Neuronal stem cell (in vitro differentiated cells): ENCODE data around the gene DPP6.

Experiments used
- DNase-seq: peaks from one replicate; pipeline ENCODE4 v3.0.0-alpha.2; 2013; ENCODE audit warnings: low spot score
- H2AFZ ChIP-seq: one replicate; pipeline ENCODE4 v1.6.1; 2013; ENCODE audit warnings: mild to moderate bottlenecking, low read length, inconsistent platforms
- H2AK5ac ChIP-seq: 2 replicates; pipeline ENCODE4 v1.6.1; 2013; ENCODE audit warnings: low read depth, mild to moderate bottlenecking, inconsistent platforms, low read length, moderate library complexity, mixed read lengths
- H2BK120ac ChIP-seq: 2 replicates; pipeline ENCODE4 v1.6.1; 2013; ENCODE audit warnings: low read depth, mild to moderate bottlenecking, inconsistent platforms, low read length, moderate library complexity, mixed read lengths
- H2BK12ac ChIP-seq: one replicate; pipeline ENCODE4 v1.6.1; 2013; ENCODE audit warnings: low read length, inconsistent platforms
- H2BK15ac ChIP-seq: 2 replicates; pipeline ENCODE4 v1.6.1; 2013; ENCODE audit warnings: mild to moderate bottlenecking, low read length, inconsistent platforms, mixed read lengths
- H2BK5ac ChIP-seq: one replicate; pipeline ENCODE4 v1.6.1; 2013; ENCODE audit warnings: inconsistent platforms, mild to moderate bottlenecking, low read length, moderate library complexity
- H3K14ac ChIP-seq: one replicate; pipeline ENCODE4 v1.6.1; 2013; ENCODE audit warnings: low read length, inconsistent platforms
- H3K18ac ChIP-seq: 2 replicates; pipeline ENCODE4 v1.6.1; 2013; ENCODE audit warnings: low read length, inconsistent platforms
- H3K23ac ChIP-seq: 2 replicates; pipeline ENCODE4 v1.6.1; 2013; ENCODE audit warnings: low read depth, mild to moderate bottlenecking, mixed read lengths, low read length, inconsistent platforms; ENCODE audit not compliant: poor library complexity
- H3K27ac ChIP-seq: replicated peaks from 3 replicates; pipeline ENCODE4 v1.5.1; 2013; ENCODE audit warnings: low read length, inconsistent platforms
- H3K27me3 ChIP-seq, 3 experiments: 2 replicates each; pipeline ENCODE4 v1.6.1; 2013; ENCODE audit warnings: low read length in 3 of 3, mild to moderate bottlenecking in 2 of 3, inconsistent platforms in 1 of 3, low read depth in 1 of 3, mixed read lengths in 1 of 3, moderate library complexity in 1 of 3; ENCODE audit not compliant: control insufficient read depth in 3 of 3, insufficient read depth in 3 of 3
- H3K36me3 ChIP-seq, 2 donors: replicated peaks in 1 of 2; 2 replicates each; pipeline ENCODE4 v1.6.1; 2013; ENCODE audit warnings: low read length in 2 of 2; ENCODE audit not compliant: control insufficient read depth in 2 of 2, insufficient read depth in 2 of 2
- H3K4ac ChIP-seq: 2 replicates; pipeline ENCODE4 v1.6.1; 2013; ENCODE audit warnings: inconsistent platforms, mild to moderate bottlenecking, low read length, moderate library complexity
- H3K4me1 ChIP-seq, 2 donors: 1 replicate in 1 of 2; 2 replicates in 1 of 2; pipeline ENCODE4 v1.6.1; 2013; ENCODE audit warnings: low read length in 2 of 2, low read depth in 1 of 2; ENCODE audit not compliant: control insufficient read depth in 2 of 2, insufficient read depth in 1 of 2
- H3K4me2 ChIP-seq: one replicate; pipeline ENCODE4 v1.6.1; 2013; ENCODE audit warnings: mild to moderate bottlenecking, low read length, inconsistent platforms; ENCODE audit not compliant: insufficient read depth, poor library complexity, severe bottlenecking
- H3K4me3 ChIP-seq, 2 donors: 2 replicates each; pipeline ENCODE4 v1.5.1; 2013; ENCODE audit warnings: low read length in 2 of 2, mild to moderate bottlenecking in 2 of 2, inconsistent platforms in 1 of 2, moderate library complexity in 1 of 2
- H3K79me1 ChIP-seq: one replicate; pipeline ENCODE4 v1.6.1; 2013; ENCODE audit warnings: low read depth, mild to moderate bottlenecking, inconsistent platforms, low read length, moderate library complexity
- H3K9ac ChIP-seq: one replicate; pipeline ENCODE4 v1.6.1; 2013; ENCODE audit warnings: mild to moderate bottlenecking, low read depth, low read length, inconsistent platforms; ENCODE audit not compliant: poor library complexity
- H3K9me3 ChIP-seq, 2 donors: replicated peaks in 1 of 2; 2 replicates each; pipeline versions ENCODE3 to v1.6.1; 2013; ENCODE audit warnings: low read length in 2 of 2, mild to moderate bottlenecking in 2 of 2, inconsistent platforms in 1 of 2, low read depth in 1 of 2, mixed read lengths in 1 of 2, moderate library complexity in 1 of 2; ENCODE audit not compliant: control insufficient read depth in 2 of 2, insufficient read depth in 1 of 2
- H4K8ac ChIP-seq: one replicate; pipeline ENCODE4 v1.6.1; 2013; ENCODE audit warnings: low read depth, mild to moderate bottlenecking, inconsistent platforms, low read length, moderate library complexity
- H4K91ac ChIP-seq: one replicate; pipeline ENCODE4 v1.6.1; 2013; ENCODE audit warnings: low read length, low read depth, mild to moderate bottlenecking, inconsistent platforms; ENCODE audit not compliant: poor library complexity
- WGBS, 2 donors: extraction: QIAGEN DNeasy Blood & Tissue Kit; methylation state at CpG; one replicate each; pipeline ENCODE4 v1.1.7; 2013; ENCODE audit warnings: missing lambda C conversion rate in 2 of 2, mixed read lengths in 1 of 2; ENCODE audit not compliant: insufficient read length in 2 of 2, insufficient replicate concordance in 1 of 2; ENCODE audit errors: extremely low coverage in 2 of 2; 5-methylcytosine and 5-hydroxymethylcytosine counted together

The DPP6 gene

GRCh38 chr7:154304740-154305700 lies 252.8 kb downstream of the DPP6 start:
- Histone ChIP-seq H2AFZ (no peak overlapping the region), H4K91ac (no peak overlapping the region), H2BK5ac (no peak overlapping the region)

GRCh38 chr7:154306036-154306435 lies 253.8 kb downstream of the DPP6 start:
- no peak overlapping the region for H4K91ac ChIP-seq
- WGBS, 2 donors = no CpG with 5 or more reads among the region's 18 CpGs
- H2AFZ ChIP-seq = no peak overlapping the region
- no peak overlapping the region for H3K27ac ChIP-seq
- H3K4ac ChIP-seq = no peak overlapping the region
- H3K4me1 ChIP-seq = peaks cover 0 to 13% of the 10 kb centered on the region in 2 donors
- no peak overlapping the region for H2BK15ac ChIP-seq
- H3K27me3 ChIP-seq = peaks cover 0 to 47% (median 2%) of the 10 kb centered on the region in 3 experiments
- H4K8ac ChIP-seq = no peak overlapping the region
- DNase-seq = no peak
- no peak overlapping the region for H3K23ac ChIP-seq
- H3K9ac ChIP-seq = no peak overlapping the region
- no peaks in the 10 kb centered on the region for H3K9me3 ChIP-seq
- H2BK5ac ChIP-seq = no peak overlapping the region
- H3K14ac ChIP-seq = no peak overlapping the region
- H2BK120ac ChIP-seq = no peak overlapping the region
- no peak overlapping the region for H3K4me3 ChIP-seq
- no peaks in the 10 kb centered on the region for H3K36me3 ChIP-seq
- H2BK12ac ChIP-seq = no peak overlapping the region
- no peak overlapping the region for H3K4me2 ChIP-seq
- H3K79me1 ChIP-seq = no peaks in the 10 kb centered on the region
- H2AK5ac ChIP-seq = no peak overlapping the region
- H3K18ac ChIP-seq = peak overlapping the region; percentile 66

More at GRCh38 chr7:154304740-154305700, 252.8 kb downstream of the DPP6 start:
- no peaks in the 10 kb centered on the region for H3K79me1 ChIP-seq
- no CpG with 5 or more reads among the region's 57 CpGs for WGBS, 2 donors
- no peak overlapping the region for H3K23ac ChIP-seq
- peak overlapping the region; percentile 77 for H3K18ac ChIP-seq
- H2BK120ac ChIP-seq = no peak overlapping the region
- H3K4me2 ChIP-seq = peak overlapping the region; percentile 62
- no peaks in the 10 kb centered on the region for H3K9me3 ChIP-seq
- H2AK5ac ChIP-seq = no peak overlapping the region
- H3K4me3 ChIP-seq = peak overlapping the region in 1 of 2 donors; percentile 82
- peak overlapping the region; percentile 81 for H2BK15ac ChIP-seq
- no peaks in the 10 kb centered on the region for H3K36me3 ChIP-seq
- no peak overlapping the region for H3K4ac ChIP-seq
- peak; percentile 41 for DNase-seq
- H4K8ac ChIP-seq = no peak overlapping the region
- peak overlapping the region; percentile 47 for H3K9ac ChIP-seq
- H3K14ac ChIP-seq = no peak overlapping the region
- no peak overlapping the region for H2BK12ac ChIP-seq
- H3K4me1 ChIP-seq = peaks cover 0 to 13% of the 10 kb centered on the region in 2 donors
- peaks cover 0 to 47% (median 2%) of the 10 kb centered on the region in 3 experiments for H3K27me3 ChIP-seq
- H3K27ac ChIP-seq = no peak overlapping the region

- no peak overlapping the region for H2AFZ ChIP-seq
- no peak overlapping the region for H3K14ac ChIP-seq
- no peak overlapping the region for H3K9ac ChIP-seq
- no peak overlapping the region for H2BK120ac ChIP-seq
- H3K23ac ChIP-seq = no peak overlapping the region
- peaks cover 0 to 39% (median 2%) of the 10 kb centered on the region in 3 experiments for H3K27me3 ChIP-seq
- no peak overlapping the region for H2BK5ac ChIP-seq
- DNase-seq = no peak
- H3K4me3 ChIP-seq = no peak overlapping the region
- WGBS, 2 donors = no CpG with 5 or more reads among the region's 5 CpGs
- no peaks in the 10 kb centered on the region for H3K79me1 ChIP-seq
- no peak overlapping the region for H2AK5ac ChIP-seq
- no peak overlapping the region for H3K27ac ChIP-seq
- H2BK15ac ChIP-seq = no peak overlapping the region
- peaks cover 0 to 13% of the 10 kb centered on the region in 2 donors for H3K4me1 ChIP-seq
- no peak overlapping the region for H3K4me2 ChIP-seq
- no peak overlapping the region for H3K18ac ChIP-seq
- no peak overlapping the region for H2BK12ac ChIP-seq
- no peak overlapping the region for H4K8ac ChIP-seq
- H4K91ac ChIP-seq = no peak overlapping the region
- no peak overlapping the region for H3K4ac ChIP-seq
- H3K9me3 ChIP-seq = no peaks in the 10 kb centered on the region
- no peaks in the 10 kb centered on the region for H3K36me3 ChIP-seq
These were observed 256.7 kb downstream of the DPP6 start for GRCh38 chr7:154308928-154309327.

GRCh38 chr7:154310114-154310513 lies 257.9 kb downstream of the DPP6 start:
- no peak overlapping the region for H3K4me2 ChIP-seq
- no peak overlapping the region for H3K4ac ChIP-seq
- H2AFZ ChIP-seq = no peak overlapping the region
- no peak overlapping the region for H3K9ac ChIP-seq
- no peak overlapping the region for H2BK15ac ChIP-seq
- H2BK120ac ChIP-seq = no peak overlapping the region
- H2AK5ac ChIP-seq = no peak overlapping the region
- no peaks in the 10 kb centered on the region for H3K9me3 ChIP-seq
- H3K14ac ChIP-seq = no peak overlapping the region
- H2BK5ac ChIP-seq = no peak overlapping the region
- H4K8ac ChIP-seq = no peak overlapping the region
- no peaks in the 10 kb centered on the region for H3K36me3 ChIP-seq
- H3K23ac ChIP-seq = no peak overlapping the region
- H4K91ac ChIP-seq = no peak overlapping the region
- no peak overlapping the region for H3K18ac ChIP-seq
- H3K27me3 ChIP-seq = peaks cover 0 to 31% (median 2%) of the 10 kb centered on the region in 3 experiments
- H3K79me1 ChIP-seq = no peaks in the 10 kb centered on the region
- no peak overlapping the region for H3K27ac ChIP-seq
- WGBS, 2 donors = no CpG with 5 or more reads among the region's 4 CpGs
- H2BK12ac ChIP-seq = no peak overlapping the region
- DNase-seq = no peak
- H3K4me1 ChIP-seq = peaks cover 0 to 9% of the 10 kb centered on the region in 2 donors
- no peak overlapping the region for H3K4me3 ChIP-seq
